Iris pigment epithelial cell (primary cell): ENCODE data around the gene PLEKHN1.
"Not testable (repeated sequence)": the region's sequence is repeated elsewhere in the genome, so short reads cannot be mapped to it uniquely, and the experiment has no call there.

Experiments used
- DNase-seq: peaks from one replicate; pipeline ENCODE4 v3.0.0-alpha.2; 2011; ENCODE audit warnings: low read depth

The PLEKHN1 gene

DNA sequence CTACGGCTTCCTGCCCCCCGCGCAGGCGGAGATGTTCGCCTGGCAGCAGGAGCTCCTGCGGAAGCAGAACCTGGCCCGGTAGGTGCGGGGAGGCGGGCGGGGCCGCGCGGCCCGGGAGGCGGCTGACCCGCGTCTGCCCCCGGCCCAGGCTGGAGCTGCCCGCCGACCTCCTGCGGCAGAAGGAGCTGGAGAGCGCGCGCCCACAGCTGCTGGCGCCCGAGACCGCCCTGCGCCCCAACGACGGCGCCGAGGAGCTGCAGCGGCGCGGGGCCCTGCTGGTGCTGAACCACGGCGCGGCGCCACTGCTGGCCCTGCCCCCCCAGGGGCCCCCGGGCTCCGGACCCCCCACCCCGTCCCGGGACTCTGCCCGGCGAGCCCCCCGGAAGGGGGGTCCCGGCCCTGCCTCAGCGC lies 23.9 kb upstream of the PLEKHN1 start:
- DNase-seq, result peak; percentile 65

- peak; percentile 85 for DNase-seq
Observed at GRCh38 chr1:942864-943533, 23.3 kb upstream of the PLEKHN1 start.

DNA sequence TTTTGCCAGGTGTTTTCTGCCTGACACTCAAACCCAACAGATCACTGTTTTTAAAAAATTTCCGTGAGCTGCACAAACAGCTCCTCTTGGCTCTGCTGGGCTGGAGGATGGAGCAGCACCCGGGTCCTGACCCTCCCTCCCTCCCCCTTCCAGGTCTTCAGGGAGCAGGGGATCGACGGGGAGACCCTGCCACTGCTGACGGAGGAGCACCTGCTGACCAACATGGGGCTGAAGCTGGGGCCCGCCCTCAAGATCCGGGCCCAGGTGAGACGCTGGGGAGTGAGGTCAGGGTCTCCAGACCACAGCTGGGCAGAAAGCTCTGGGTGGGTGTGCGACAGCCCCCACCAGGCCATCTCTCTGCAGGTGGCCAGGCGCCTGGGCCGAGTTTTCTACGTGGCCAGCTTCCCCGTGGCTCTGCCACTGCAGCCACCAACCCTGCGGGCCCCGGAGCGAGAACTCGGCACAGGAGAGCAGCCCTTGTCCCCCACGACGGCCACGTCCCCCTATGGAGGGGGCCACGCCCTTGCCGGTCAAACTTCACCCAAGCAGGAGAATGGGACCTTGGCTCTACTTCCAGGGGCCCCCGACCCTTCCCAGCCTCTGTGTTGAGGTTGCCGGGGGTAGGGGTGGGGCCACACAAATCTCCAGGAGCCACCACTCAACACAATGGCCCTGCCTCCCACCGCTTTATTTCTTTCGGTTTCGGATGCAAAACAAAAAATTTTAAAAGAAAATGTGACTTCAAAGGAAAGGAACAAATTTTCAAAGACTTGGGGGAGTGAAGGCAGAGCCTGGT lies 22.5 kb upstream of the PLEKHN1 start:
- no peak for DNase-seq

DNA sequence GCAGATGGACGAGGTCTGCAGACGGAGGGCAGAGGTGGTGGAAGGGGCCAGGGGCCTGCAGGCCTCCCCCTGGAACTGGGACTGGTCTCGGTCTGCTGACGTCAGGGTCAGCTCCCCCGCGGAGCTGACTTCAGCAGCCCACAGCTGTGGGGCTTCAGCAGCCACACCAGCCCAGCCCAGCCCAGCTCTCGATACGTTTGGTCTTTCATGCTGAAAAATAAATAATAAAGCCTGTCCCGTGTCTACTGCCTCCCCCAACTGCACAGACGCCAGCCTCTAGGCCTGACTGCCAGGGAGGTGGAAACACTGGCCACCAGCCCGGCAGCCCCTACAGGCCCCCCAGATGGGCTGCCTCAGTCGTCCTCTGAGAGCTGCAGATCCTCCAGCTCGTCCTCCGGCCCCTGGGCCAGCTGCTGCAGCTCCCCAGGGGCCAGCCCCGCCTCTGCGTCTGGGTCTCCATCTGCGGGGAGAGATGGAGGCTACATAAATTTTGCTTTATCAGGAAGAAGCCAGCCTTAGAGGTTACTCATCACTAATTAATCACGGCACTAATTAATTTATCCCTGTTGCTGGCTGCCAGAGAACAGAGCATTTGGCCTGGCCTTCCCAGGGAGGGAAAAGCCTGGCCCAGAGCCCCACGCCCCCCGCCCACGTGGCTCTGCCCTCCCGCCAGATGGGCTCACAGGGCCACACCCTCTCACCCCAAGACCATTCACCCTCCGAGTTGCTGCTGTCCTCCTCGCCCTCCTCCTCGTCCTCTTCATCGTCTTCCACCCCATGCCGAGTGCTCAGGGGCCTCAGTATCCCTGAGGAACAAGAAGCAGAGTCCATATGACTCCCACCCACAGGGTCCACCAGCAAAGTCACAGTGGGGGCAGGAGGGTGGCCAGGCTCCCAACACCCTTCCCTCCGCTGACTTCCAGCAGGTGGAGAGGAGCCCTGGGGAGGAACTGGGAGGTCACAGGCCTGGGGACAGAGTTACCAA lies 21.6 kb upstream of the PLEKHN1 start:
- peak; percentile 68 for DNase-seq

DNA sequence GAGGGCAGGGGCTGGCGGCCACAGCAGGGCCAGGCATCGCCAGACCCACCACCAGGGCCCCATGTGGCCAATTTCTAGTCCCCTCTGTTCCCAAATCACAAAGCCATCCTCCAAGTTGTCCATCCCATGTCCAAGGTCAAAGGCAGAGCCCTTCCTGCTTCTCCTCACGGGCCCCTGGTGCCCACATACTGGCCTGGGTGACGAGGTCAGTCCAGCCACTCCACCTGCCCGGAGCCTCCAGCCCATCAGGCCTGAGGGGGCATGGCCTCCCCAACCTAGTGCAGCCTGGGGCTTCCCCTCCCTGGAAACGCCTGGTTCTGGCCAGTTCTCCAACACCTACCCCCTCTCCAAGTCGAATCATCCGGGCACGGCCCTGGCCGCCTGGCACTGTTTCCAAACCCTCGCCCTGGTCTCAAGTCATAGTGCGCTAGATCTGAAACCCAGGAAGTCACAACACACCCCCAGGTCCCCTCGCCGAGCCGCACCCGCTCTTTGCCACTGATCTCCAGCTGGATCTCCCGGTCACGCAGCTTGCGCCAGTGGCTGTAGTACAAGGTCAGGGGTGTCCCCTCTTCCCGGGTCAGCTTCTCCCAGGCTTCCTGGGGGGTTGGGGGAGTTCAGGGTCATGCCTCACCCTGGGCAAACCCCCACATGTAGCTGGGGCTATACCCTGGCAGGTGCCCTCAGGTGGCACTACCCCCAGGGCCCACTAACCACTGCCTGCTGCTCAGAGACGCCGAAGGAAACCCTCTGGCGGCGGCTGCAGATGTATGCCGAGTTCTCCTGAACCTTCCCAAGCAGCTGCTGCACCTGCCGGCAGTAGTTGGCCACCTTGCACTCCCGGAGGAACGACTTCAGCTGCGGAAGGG lies 20.4 kb upstream of the PLEKHN1 start:
- no peak for DNase-seq

DNA sequence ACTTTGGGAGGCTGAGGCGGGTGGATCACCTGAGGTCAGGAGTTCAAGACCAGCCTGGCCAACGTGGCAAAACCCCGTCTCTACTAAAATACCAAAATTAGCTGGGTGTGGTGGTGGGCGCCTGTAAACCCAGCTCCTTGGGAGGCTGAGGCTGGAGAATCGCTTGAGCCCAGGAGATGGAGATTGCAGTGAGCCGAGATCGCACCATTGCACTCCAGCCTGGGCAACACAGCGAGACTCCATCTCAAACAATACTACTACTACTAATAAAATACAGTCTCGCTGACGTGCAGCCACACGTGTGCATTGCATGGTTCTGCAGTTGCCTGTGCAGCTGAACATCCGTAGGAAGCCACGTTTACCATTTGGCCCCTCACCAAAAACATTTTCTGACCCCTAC lies 19.5 kb upstream of the PLEKHN1 start:
- DNase-seq, result not testable (repeated sequence)

- no peak for DNase-seq
Observed at GRCh38 chr1:947958-948357, 18.3 kb upstream of the PLEKHN1 start.

DNA sequence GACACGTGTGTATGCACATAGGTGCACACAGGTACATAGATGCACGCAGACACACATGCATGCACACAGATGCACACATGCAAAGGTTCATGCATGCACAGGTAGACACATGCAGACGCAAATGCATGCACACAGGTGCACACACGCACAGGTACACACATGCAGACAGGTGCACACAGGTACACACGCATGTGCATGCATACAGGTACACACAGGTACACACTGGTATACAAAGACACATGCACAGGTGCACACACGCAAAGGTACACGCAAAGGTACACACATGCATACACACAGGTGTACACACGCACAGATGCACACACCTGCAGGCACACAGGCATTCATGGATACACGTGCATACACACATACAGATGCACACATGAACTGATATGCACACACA lies 16.0 kb upstream of the PLEKHN1 start:
- no peak for DNase-seq

- DNase-seq, result no peak
Observed at GRCh38 chr1:950881-951280, 15.4 kb upstream of the PLEKHN1 start.

GRCh38 chr1:951364-951763 lies 14.9 kb upstream of the PLEKHN1 start:
- DNase-seq, result no peak

DNA sequence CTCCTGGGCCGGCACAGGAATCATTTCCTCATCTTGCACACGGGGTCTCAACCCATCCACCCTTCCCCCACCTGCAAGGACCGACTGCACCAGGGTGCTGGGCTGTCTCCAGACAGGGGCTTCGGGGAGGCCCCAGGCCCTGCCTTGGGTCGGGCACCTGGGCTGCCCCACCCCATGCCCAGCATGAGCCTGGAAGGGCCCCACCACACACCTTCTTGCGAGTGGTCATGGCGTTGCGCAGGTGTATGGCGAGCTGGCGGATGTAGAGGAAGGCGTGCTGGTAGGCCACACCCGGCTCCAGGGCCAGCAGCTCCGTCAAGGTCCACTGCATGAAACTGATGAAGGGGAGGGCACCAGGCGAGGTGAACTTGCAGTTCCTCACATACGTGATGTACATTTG lies 14.1 kb upstream of the PLEKHN1 start:
- no peak for DNase-seq

GRCh38 chr1:952603-953002 lies 13.7 kb upstream of the PLEKHN1 start:
- no peak for DNase-seq

- no peak for DNase-seq
Observed at GRCh38 chr1:953524-954320, 12.6 kb upstream of the PLEKHN1 start.

DNA sequence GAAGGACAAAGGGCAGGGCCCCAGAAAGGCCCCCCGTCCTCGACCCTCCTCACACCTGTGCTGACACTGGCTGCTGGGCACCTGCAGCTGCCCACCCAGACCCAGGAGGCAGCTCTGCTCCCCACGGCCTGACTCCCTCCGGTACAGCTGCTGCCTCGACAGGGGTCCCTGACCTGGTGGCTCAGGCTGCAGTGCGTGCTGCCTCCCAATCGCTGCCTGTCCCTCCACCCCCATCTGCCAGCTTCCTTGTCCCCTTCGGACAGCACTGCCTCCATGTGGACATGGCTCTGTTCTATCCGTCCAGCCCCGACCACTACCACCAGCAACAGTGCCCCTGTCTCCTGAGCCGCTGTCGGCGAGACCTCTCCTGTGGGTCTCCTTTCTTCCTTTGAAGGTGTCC lies 11.4 kb upstream of the PLEKHN1 start:
- no peak for DNase-seq

DNA sequence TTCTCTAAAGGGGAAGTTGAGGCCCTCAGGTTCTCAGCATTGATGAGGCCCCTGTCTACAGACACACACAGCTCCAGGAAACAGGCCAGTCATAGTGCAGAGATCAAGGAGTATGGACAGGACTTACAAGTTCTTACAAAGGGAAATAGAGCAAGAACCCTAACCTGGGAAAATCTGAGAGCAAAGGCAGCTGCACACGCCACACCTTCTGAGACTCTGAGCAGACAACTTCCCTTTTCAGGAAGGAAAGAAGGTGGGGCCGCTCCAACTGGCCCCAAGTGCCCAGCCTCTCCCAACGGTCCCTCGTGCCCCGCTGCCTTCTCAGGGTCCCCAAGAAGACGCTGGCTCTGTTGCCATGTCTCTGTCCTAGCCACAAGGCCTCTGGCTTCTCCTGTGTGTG lies 10.8 kb upstream of the PLEKHN1 start:
- no peak for DNase-seq

GRCh38 chr1:956636-957035 lies 9.6 kb upstream of the PLEKHN1 start:
- no peak for DNase-seq

DNA sequence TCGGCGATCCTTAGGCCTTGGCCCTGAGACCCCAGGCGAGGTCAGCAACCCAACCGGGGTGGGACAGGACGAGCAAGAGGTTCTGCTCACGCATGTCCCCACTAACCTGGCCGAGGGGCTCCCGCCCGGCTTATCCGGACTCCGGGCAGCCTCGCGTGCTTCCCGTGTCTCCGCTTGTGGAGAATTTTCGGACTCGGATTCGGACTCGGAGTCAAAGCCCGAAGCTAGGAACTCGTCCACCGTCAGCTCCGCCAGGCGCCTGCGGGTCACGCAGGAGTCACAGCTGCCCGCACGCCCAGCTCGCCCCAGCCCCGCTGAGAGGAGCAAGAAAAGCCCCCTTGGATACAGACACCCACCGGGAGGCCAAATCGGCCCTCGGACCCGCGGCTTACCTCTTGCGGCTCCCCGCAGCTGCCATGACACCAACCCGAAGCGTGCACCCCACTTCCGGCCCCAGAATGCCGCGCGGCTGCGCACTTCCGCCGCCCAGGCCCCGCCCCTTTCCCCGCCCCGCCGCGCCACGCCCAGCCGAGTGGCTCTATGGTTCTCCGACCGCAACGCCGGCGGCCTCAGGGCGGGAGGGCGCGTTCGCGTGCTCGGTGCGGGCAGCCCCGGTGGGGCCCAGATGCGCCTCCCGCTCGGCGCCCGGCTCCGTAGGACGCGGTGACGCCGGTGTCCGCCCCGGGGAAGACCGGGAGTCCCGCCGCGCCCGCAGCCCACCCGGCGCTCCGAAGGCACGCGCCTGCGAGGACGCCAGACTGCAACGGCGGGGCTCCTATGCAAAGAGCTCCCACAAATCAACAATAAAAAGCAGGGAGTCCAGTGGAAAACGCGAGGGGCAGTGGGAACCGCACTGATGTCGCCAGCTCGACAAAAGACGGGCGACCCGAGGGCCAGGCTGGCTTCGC lies 7.2 kb upstream of the PLEKHN1 start, which contains the start of gene NOC2L:
Gene NOC2L, minus strand, starts transcription at position 434 of the 908 bp plus-strand sequence. Its CDS starts 16 bp downstream, at position 418.
- peak; percentile 94 for DNase-seq

GRCh38 chr1:959731-960362 lies 6.4 kb upstream of the PLEKHN1 start:
- DNase-seq, result no peak
